Adrenal gland (tissue), 5 donors: ENCODE measurements around the gene PLAC1.

Experiments used
- POLR2A ChIP-seq, 2 donors: fragments of 450-650 bp; IDR thresholded peaks; one replicate each; pipeline ENCODE4 v1.6.1; 2017; ENCODE audit warnings: antibody characterized with exemption in 2 of 2, mild to moderate bottlenecking in 2 of 2, moderate library complexity in 1 of 2
- TF ChIP-seq, protein P1 (sequence below), 6 experiments: fragments of 450-650 bp in 4 of 6; fragments of 200-600 bp in 2 of 6; sonication (generic) in 1 of 6; IDR thresholded peaks; 1 replicate in 5 of 6; 2 replicates in 1 of 6; pipeline versions ENCODE4 v1.5.1 to v1.8.0; 2016 to 2021; ENCODE audit warnings: antibody characterized with exemption in 6 of 6, mild to moderate bottlenecking in 2 of 6, moderate library complexity in 1 of 6
- donor health status: DM: no; HTN: no; CAD: no.

DNA sequence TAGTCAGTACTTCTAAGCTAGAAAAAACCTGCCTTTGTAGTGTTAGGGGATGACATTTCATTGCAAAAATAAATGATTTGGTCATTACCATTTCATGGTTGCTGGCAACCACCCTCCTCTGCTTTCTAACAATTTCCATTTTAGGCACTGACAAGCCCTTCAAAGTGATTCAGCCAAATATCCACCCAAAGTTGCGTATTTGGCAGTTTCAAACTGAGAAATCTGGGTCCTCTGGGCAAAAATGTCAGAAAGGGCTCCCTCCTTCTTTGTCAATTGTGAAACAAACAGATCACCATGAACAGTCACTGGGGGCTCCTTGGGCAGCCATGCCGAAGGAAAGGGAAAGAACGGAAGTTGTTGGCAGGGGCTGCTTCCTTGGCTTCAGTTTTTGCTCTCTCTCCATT lies 33.0 kb downstream of the PLAC1 start:
- TF ChIP-seq, protein P1, sequence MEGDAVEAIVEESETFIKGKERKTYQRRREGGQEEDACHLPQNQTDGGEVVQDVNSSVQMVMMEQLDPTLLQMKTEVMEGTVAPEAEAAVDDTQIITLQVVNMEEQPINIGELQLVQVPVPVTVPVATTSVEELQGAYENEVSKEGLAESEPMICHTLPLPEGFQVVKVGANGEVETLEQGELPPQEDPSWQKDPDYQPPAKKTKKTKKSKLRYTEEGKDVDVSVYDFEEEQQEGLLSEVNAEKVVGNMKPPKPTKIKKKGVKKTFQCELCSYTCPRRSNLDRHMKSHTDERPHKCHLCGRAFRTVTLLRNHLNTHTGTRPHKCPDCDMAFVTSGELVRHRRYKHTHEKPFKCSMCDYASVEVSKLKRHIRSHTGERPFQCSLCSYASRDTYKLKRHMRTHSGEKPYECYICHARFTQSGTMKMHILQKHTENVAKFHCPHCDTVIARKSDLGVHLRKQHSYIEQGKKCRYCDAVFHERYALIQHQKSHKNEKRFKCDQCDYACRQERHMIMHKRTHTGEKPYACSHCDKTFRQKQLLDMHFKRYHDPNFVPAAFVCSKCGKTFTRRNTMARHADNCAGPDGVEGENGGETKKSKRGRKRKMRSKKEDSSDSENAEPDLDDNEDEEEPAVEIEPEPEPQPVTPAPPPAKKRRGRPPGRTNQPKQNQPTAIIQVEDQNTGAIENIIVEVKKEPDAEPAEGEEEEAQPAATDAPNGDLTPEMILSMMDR (IDR thresholded peaks at IDR 0.05) = no peak
- TF ChIP-seq POLR2A (IDR thresholded peaks at IDR 0.05) = no peak
